Aorta (tissue), 5 donors: ENCODE results near the gene LRRN4CL. TPM values are rescaled to one million over a fixed set of nuclear protein-coding genes. Genes with fewer than 3 reads are reported as not detected.
"Not testable (repeated sequence)": the region's sequence is repeated elsewhere in the genome, so short reads cannot be mapped to it uniquely, and the experiment has no call there.

Source experiments
- ATAC-seq: fragments of 200-7000 bp; cut with Tn5 transposase; one replicate; pipeline ENCODE4 v1.9.1; 2022; ENCODE audit warnings: moderate library complexity; ENCODE audit not compliant: low FRiP score
- DNase-seq, 2 donors: peaks; one replicate each; pipeline ENCODE4 v3.0.0-alpha.2; 2020
- H3K27ac ChIP-seq, 2 donors: one replicate each; pipeline ENCODE4 v1.5.1; 2013; ENCODE audit warnings: low read length in 2 of 2, mild to moderate bottlenecking in 2 of 2, moderate library complexity in 2 of 2, control low read depth in 1 of 2, inconsistent platforms in 1 of 2, low read depth in 1 of 2
- H3K27me3 ChIP-seq, 2 donors: one replicate each; pipeline ENCODE4 v1.6.1; 2013; ENCODE audit warnings: control low read depth in 1 of 2, low read length in 1 of 2, mild to moderate bottlenecking in 1 of 2, moderate library complexity in 1 of 2; ENCODE audit not compliant: insufficient read depth in 2 of 2, control insufficient read depth in 1 of 2
- H3K36me3 ChIP-seq, 2 donors: one replicate each; pipeline ENCODE4 v1.6.1; 2013; ENCODE audit warnings: control low read depth in 1 of 2, low read length in 1 of 2, mild to moderate bottlenecking in 1 of 2; ENCODE audit not compliant: insufficient read depth in 2 of 2, control insufficient read depth in 1 of 2
- H3K4me1 ChIP-seq, 2 donors: one replicate each; pipeline ENCODE4 v1.6.1; 2013; ENCODE audit warnings: low read length in 2 of 2, control low read depth in 1 of 2, mild to moderate bottlenecking in 1 of 2, moderate library complexity in 1 of 2; ENCODE audit not compliant: insufficient read depth in 2 of 2, control insufficient read depth in 1 of 2
- H3K4me3 ChIP-seq, 2 donors: one replicate each; pipeline ENCODE4 v1.5.1; 2013; ENCODE audit warnings: low read length in 2 of 2, control low read depth in 1 of 2, mild to moderate bottlenecking in 1 of 2
- H3K9me3 ChIP-seq: one replicate; pipeline ENCODE4 v1.6.1; 2013; ENCODE audit warnings: mild to moderate bottlenecking, low read length; ENCODE audit not compliant: control insufficient read depth
- WGBS, 2 donors: extraction: QIAGEN DNeasy Blood & Tissue Kit; methylation state at CpG; one replicate each; pipeline ENCODE4 v1.1.7; 2013; 5-methylcytosine and 5-hydroxymethylcytosine counted together
- intact Hi-C, 2 donors: fragments of 100-400 bp; cut with DNase I; formaldehyde crosslinking; loops; one replicate each; pipeline versions ENCODE4 v1.14.2 to v1.15.0; 2022
- polyA plus RNA-seq, 2 donors: library from polyadenylated mRNA; stranded (reverse); fragments of 200-250 nt; gene quantifications; one replicate each; pipeline ENCODE4 v1.2.3, GENCODE V29; 2013
- total RNA-seq, 2 donors: library from RNA; stranded (reverse); fragmentation: NEBNext Ultra II Directional; extraction: Animal tissue kit (Norgen Biotek cat#: 25700); gene quantifications; one replicate each; pipeline ENCODE4 v1.2.1, GENCODE V29; 2021
- donor health status: healthy with polysubstance abuse.
- donor health status: Bipolar disorder and iron deficiency.
- donor health status: DM: no; HTN: no; CAD: no.
- donor health status: DM: no; HTN: no; CAD: no.
- donor health status: DM: yes; HTN: yes; CAD: no.

The LRRN4CL gene
- total and polyA plus RNA-seq, 4 donors = 0.10 to 24.5 (median 8.5) TPM; not detected in 1

- no peak overlapping the region for H3K27ac ChIP-seq
- H3K4me1 ChIP-seq = no peaks in the 10 kb centered on the region
- WGBS, 2 donors = 73 to 79% methylated on average over 8 of the region's 8 CpGs
- DNase-seq (peak in 1 of 2 donors; percentile 54), ATAC-seq (no peak)
- H3K4me3 ChIP-seq = peak overlapping the region in 1 of 2 donors; percentile 22
- H3K36me3 ChIP-seq = no peaks in the 10 kb centered on the region
- H3K9me3 ChIP-seq = no peaks in the 10 kb centered on the region
- no peaks in the 10 kb centered on the region for H3K27me3 ChIP-seq
- intact Hi-C loops = loop anchor here in 1 of 2 donors (5.0 to 10.0 kb wide), 3 partner anchors 35 to 128 kb away; partner anchors contain the start of genes LBHD1, STX5, TEX54 and UQCC3
Measured at GRCh38 chr11:62706850-62707247, 17.5 kb upstream of the LRRN4CL start.

DNA sequence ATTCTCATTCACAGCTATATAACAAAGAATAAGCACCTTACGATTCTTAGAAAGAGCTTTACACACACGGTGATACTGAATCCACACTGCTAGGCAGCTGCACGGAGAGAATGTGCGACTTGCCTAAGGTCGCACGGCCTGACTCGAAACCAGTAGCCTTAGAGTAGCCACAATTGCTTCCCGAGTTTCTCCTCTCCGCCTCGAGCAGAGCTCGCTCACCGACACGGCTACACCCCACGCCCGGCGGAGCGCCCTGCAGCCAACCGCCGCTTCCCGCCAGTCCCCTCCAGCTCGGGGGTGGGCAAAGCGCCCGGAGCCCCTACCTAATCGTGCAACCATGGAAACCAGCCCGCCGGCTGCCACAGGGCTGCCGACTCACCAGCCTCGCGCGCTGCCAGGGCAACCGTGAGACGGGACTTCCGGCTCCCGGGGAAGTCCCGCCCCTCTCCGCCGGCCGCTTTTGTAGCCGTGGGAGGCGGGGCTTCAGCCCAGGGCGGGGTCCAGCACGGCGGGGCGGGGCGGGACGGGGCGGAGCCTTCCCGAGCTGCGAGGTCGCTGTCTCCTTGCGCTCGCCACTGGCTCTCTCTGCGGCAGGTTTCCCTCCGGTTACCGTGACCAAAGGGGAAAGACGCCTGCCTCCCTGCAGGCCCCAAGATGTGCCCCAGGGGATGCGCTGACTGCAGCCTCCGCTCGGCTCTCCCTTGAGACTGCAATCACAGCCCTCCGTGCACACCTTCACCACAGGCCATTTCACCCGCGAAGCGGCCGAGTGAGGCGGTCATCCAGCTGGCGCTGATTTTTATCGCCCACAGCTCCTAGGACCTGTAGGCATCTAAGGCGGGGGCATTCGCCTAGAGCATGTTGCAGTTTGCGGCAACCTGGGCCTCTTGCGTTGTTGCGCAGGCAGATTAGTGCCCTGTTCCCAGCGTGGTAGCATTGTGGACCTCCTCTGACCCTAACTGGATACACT lies 16.8 kb upstream of the LRRN4CL start:
- WGBS, 2 donors = 3% methylated on average over 62 to 73 of the region's 73 CpGs
- intact Hi-C loops = loop anchor here in 1 of 2 donors (5.0 to 10.0 kb wide), 3 partner anchors 34 to 129 kb away; partner anchors contain the start of genes LBHD1, STX5, TEX54 and UQCC3
- H3K27ac ChIP-seq = peak overlapping the region in 1 of 2 donors; percentile 76

GRCh38 chr11:62705413-62705812 lies 16.1 kb upstream of the LRRN4CL start:
- Histone ChIP-seq H3K27me3 (no peaks in the 10 kb centered on the region), H3K4me3 (peak overlapping the region; percentile 49 to 65), H3K9me3 (no peaks in the 10 kb centered on the region), H3K27ac (peak overlapping the region in 1 of 2 donors; percentile 69), H3K36me3 (no peaks in the 10 kb centered on the region), H3K4me1 (no peaks in the 10 kb centered on the region)
- intact Hi-C loops = loop anchor here in 1 of 2 donors (5.0 to 10.0 kb wide), 3 partner anchors 33 to 129 kb away; partner anchors contain the start of genes LBHD1, STX5, TEX54 and UQCC3
- no peak for ATAC-seq
- 33 to 44% methylated on average over 7 of the region's 7 CpGs for WGBS, 2 donors
- DNase-seq = peak in 1 of 2 donors; percentile 65

More for the DNA sequence above, 16.8 kb upstream of the LRRN4CL start:
- H3K4me1 ChIP-seq = no peaks in the 10 kb centered on the region
- H3K4me3 ChIP-seq = peak overlapping the region; percentile 49 to 65
- ATAC-seq (peak; percentile 95), DNase-seq (peak; percentile 97 to 99)
- no peaks in the 10 kb centered on the region for H3K36me3 ChIP-seq
- H3K9me3 ChIP-seq = no peaks in the 10 kb centered on the region
- H3K27me3 ChIP-seq = no peaks in the 10 kb centered on the region

DNA sequence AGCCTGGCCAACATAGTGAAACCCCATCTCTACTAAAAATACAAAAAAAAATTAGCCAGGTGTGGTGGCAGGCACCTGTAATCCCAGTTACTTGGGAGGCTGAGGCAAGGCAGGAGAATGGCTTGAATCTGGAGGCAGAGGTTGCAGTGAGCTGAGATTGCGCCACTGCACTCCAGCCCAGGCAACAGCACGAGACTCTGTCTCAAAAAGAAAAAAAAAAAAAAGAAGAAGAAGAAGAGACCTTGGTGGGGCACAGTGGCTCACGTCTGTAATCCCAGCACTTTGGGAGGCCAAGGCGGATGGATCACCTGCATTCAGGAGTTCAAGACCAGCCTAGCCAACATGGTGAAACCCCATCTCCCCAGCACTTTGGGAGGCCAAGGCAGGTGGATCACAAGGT lies 14.6 kb upstream of the LRRN4CL start:
- H3K36me3 ChIP-seq, H3K4me3 ChIP-seq, ATAC-seq, H3K27me3 ChIP-seq, H3K27ac ChIP-seq, H3K9me3 ChIP-seq, H3K4me1 ChIP-seq: not testable (repeated sequence)
- peak in 1 of 2 donors; percentile 14 for DNase-seq
- WGBS, 2 donors = 80 to 93% methylated on average over 4 of the region's 4 CpGs
- intact Hi-C loops = loop anchor here in 1 of 2 donors (10.0 kb wide), 1 partner anchor 131 kb away; the partner anchor contains the start of genes STX5, TEX54 and WDR74

DNA sequence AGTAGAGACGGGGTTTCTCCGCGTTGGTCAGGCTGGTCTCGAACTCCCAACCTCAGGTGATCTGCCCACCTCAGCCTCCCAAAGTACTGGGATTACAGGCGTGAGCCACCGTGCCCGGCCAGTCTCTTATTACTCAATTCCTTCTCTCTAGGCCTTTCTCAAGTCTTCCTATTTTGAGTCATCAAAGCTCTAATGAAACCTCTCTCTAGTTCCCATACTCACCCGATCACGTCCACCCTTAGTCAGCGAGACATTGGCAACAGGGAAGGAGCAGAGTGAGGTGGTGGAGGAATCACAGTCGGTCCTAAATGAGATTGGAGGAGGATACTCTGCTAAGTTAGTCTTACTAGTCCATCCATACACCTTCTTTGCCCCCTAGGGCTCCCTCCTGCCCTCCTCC lies 12.9 kb upstream of the LRRN4CL start:
- H3K27ac ChIP-seq = no peak overlapping the region
- ATAC-seq (no peak), DNase-seq (peak in 1 of 2 donors; percentile 13)
- intact Hi-C loops = loop anchor here in 1 of 2 donors (10.0 kb wide), 1 partner anchor 133 kb away; the partner anchor contains the start of genes STX5, TEX54 and WDR74
- 93 to 97% methylated on average over 11 of the region's 11 CpGs for WGBS, 2 donors
- no peaks in the 10 kb centered on the region for H3K36me3 ChIP-seq
- H3K9me3 ChIP-seq = no peaks in the 10 kb centered on the region
- no peaks in the 10 kb centered on the region for H3K4me1 ChIP-seq
- no peaks in the 10 kb centered on the region for H3K27me3 ChIP-seq
- no peak overlapping the region for H3K4me3 ChIP-seq

GRCh38 chr11:62694455-62695167 lies 5.3 kb upstream of the LRRN4CL start:
- ATAC-seq = peak; percentile 86
- Histone ChIP-seq H3K4me1 (no peaks in the 10 kb centered on the region), H3K4me3 (no peak overlapping the region), H3K27me3 (no peaks in the 10 kb centered on the region), H3K36me3 (no peaks in the 10 kb centered on the region), H3K9me3 (no peaks in the 10 kb centered on the region), H3K27ac (no peak overlapping the region)
- intact Hi-C loops = loop anchor here in 1 of 2 donors (5.0 kb wide), 1 partner anchor 297 kb away; no protein-coding TSS in a partner anchor
- peak; percentile 88 to 90 for DNase-seq
- WGBS, 2 donors = 47% methylated on average over 14 of the region's 14 CpGs

- intact Hi-C loops = loop anchor here in 1 of 2 donors (5.0 kb wide), 1 partner anchor 296 kb away; no protein-coding TSS in a partner anchor
- 84 to 86% methylated on average over 1 to 4 of the region's 4 CpGs for WGBS, 2 donors
- not testable (repeated sequence) for H3K36me3 ChIP-seq, H3K4me1 ChIP-seq, DNase-seq, H3K4me3 ChIP-seq, H3K27me3 ChIP-seq, H3K9me3 ChIP-seq, ATAC-seq, H3K27ac ChIP-seq
Measured at GRCh38 chr11:62693624-62694023, 4.3 kb upstream of the LRRN4CL start.

DNA sequence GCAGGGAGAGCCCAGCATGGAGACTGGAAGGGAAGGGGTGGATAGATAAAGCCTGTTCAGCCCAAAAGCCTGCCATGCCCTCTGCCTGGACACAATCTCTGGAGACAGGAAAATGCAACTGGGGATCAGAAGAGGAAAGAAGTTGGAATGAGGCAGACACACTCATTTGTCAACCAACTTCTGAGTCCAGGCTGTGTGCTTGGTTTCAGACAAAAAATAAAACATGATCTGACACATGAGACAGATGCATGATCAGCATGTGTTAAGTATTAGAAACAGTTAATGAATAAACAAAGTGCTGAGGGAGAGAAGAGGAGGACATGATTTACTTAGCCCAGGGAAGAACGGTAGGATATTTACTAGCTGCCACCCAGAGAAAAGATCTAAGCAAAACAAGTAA lies 839 bp downstream of the LRRN4CL start:
- 48 to 68% methylated on average over 1 of the region's 1 CpG for WGBS, 2 donors
- Histone ChIP-seq H3K9me3 (no peaks in the 10 kb centered on the region), H3K4me3 (no peak overlapping the region), H3K27me3 (no peaks in the 10 kb centered on the region), H3K36me3 (no peaks in the 10 kb centered on the region), H3K4me1 (no peaks in the 10 kb centered on the region), H3K27ac (no peak overlapping the region)
- DNase-seq = no peak
- no peak for ATAC-seq
- intact Hi-C loops = loop anchor here in 1 of 2 donors (5.0 kb wide), 1 partner anchor 291 kb away; no protein-coding TSS in a partner anchor
